ENCODE measurements around the gene SPDEF. TPM values are rescaled to one million over a fixed set of nuclear protein-coding genes. Genes with fewer than 3 reads are reported as not detected.

The SPDEF gene
- total and polyA plus RNA-seq, 2 of the 13 experiments (the other 11 are each of a cell fraction or from before 2014, with no cell fraction given): not detected

GRCh38 chr6:34528996-34529664, 27.0 kb downstream of the SPDEF start:
- no peak overlapping the region for H3K9ac ChIP-seq (ENCODE audit: insufficient read depth, low read depth, low read length)
- no peaks in the 10 kb centered on the region for H3K9me3 ChIP-seq (ENCODE audit: low read length)
- BruUV-seq (replicated peaks): no TSS peak
- H4K20me1 ChIP-seq (ENCODE audit: insufficient read depth, low read length): no peaks in the 10 kb centered on the region
- WGBS (ENCODE audit: low lambda C conversion rate): 25% methylated on average over 6 of the region's 8 CpGs
- DNase-seq (ENCODE audit: low spot score) (no peak), FAIRE-seq (no peak), ATAC-seq (no peak)
- no peak overlapping the region for H3K27ac ChIP-seq (ENCODE audit: extremely low read length, insufficient read depth, low read length)
- in situ Hi-C loops (cut with HindIII; ENCODE audit: extremely low pct_ligation_motif_present, low pct_unique_long_range_greater_than_20kb): loop anchor here (5.0 kb wide), 1 partner anchor 73 kb away; no protein-coding TSS in a partner anchor
- no peak overlapping the region for H3K4me3 ChIP-seq (replicated peaks in 1 of 3; ENCODE audit: insufficient read depth in 1 of 3, low read depth in 2 of 3, low read length in 3 of 3)
- H3K79me2 ChIP-seq (ENCODE audit: insufficient read depth, low read length): no peaks in the 10 kb centered on the region
- no peaks in the 10 kb centered on the region for H3K36me3 ChIP-seq (replicated peaks in 1 of 2; ENCODE audit: control insufficient read depth in 1 of 2, insufficient read depth in 2 of 2, low read length in 2 of 2)
- ChIA-PET POLR2A (no interaction called here), CTCF (ENCODE audit: low intra/inter-chr PET ratio, low total read pairs) (no interaction called here)
- TF ChIP-seq HNRNPL (IDR thresholded peaks at IDR 0.05; ENCODE audit: low read depth, low read length): 0 out of 2 replicates have a peak, but pooled peaks have one; percentile 15
- TF ChIP-seq HCFC1 (IDR thresholded peaks at IDR 0.05; ENCODE audit: low read depth, low read length): no peak
- H3K4me2 ChIP-seq (ENCODE audit: low read depth, low read length): no peak overlapping the region
- peaks cover 18 to 60% of the 10 kb centered on the region in 2 experiments for H3K27me3 ChIP-seq (ENCODE audit: control insufficient read depth in 1 of 2, insufficient read depth in 2 of 2, low read length in 2 of 2)
- H3K4me1 ChIP-seq (ENCODE audit: insufficient read depth, low read length): peaks cover 26% of the 10 kb centered on the region
- no peak overlapping the region for H2AFZ ChIP-seq (ENCODE audit: low read length)
- intact Hi-C loops (cut with micrococcal nuclease; ENCODE audit: unreplicated experiment): no loop called here

GRCh38 chr6:34527751-34528670, 28.1 kb downstream of the SPDEF start:
- Histone ChIP-seq H3K36me3 (replicated peaks in 1 of 2; ENCODE audit: control insufficient read depth in 1 of 2, insufficient read depth in 2 of 2, low read length in 2 of 2) (no peaks in the 10 kb centered on the region), H3K9me3 (ENCODE audit: low read length) (no peaks in the 10 kb centered on the region), H3K4me3 (replicated peaks in 1 of 3; ENCODE audit: insufficient read depth in 1 of 3, low read depth in 2 of 3, low read length in 3 of 3) (no peak overlapping the region), H3K4me2 (ENCODE audit: low read depth, low read length) (peak overlapping the region; percentile 96), H3K9ac (ENCODE audit: insufficient read depth, low read depth, low read length) (no peak overlapping the region), H2AFZ (ENCODE audit: low read length) (no peak overlapping the region), H3K27me3 (ENCODE audit: control insufficient read depth in 1 of 2, insufficient read depth in 2 of 2, low read length in 2 of 2) (peaks cover 12 to 60% of the 10 kb centered on the region in 2 experiments; a peak in 4 of 5 replicates), H4K20me1 (ENCODE audit: insufficient read depth, low read length) (no peaks in the 10 kb centered on the region), H3K27ac (ENCODE audit: extremely low read length, insufficient read depth, low read length) (no peak overlapping the region), H3K4me1 (ENCODE audit: insufficient read depth, low read length) (peaks cover 27% of the 10 kb centered on the region), H3K79me2 (ENCODE audit: insufficient read depth, low read length) (no peaks in the 10 kb centered on the region)
- no TSS peak for BruUV-seq (replicated peaks)
- in situ Hi-C loops (cut with HindIII; ENCODE audit: extremely low pct_ligation_motif_present, low pct_unique_long_range_greater_than_20kb): loop anchor here (5.0 kb wide), 1 partner anchor 74 kb away; no protein-coding TSS in a partner anchor
- WGBS (ENCODE audit: low lambda C conversion rate): 52% methylated on average over 12 of the region's 12 CpGs
- DNase-seq (ENCODE audit: low spot score): no peak
- FAIRE-seq: no peak
- no peak for ATAC-seq
- POLR2A ChIA-PET: no interaction called here
- intact Hi-C loops (cut with micrococcal nuclease; ENCODE audit: unreplicated experiment): loop anchor here (1.0 kb wide), 2 partner anchors 32 to 81 kb away; no protein-coding TSS in a partner anchor
- CTCF ChIA-PET (ENCODE audit: low intra/inter-chr PET ratio, low total read pairs): interaction anchor here (2.9 kb wide), 1 partner anchor 81 kb away, joined by 43 read pairs; no protein-coding TSS in a partner anchor
- TF ChIP-seq ZNF615 (CRISPR knock-in tag; IDR thresholded peaks at IDR 0.05; ENCODE audit: borderline replicate concordance): no peak
- TF ChIP-seq THAP8 (CRISPR knock-in tag; IDR thresholded peaks at IDR 0.05; ENCODE audit: borderline replicate concordance): peak; percentile 20; the same call in 1 of the 2 replicates
- no peak for TF ChIP-seq PAF1 (CRISPR knock-in tag; IDR thresholded peaks at IDR 0.05)
- TF ChIP-seq EZH2 (conservative IDR thresholded peaks at IDR 0.05; ENCODE audit: low read depth, low read length): no peak
- 0 out of 2 replicates have a peak, but pooled peaks have one; percentile 5 for TF ChIP-seq CTCF (CRISPR knock-in tag; IDR thresholded peaks at IDR 0.05)
- peak; percentile 7; the same call in 1 of the 2 replicates for TF ChIP-seq MTF2 (CRISPR knock-in tag; IDR thresholded peaks at IDR 0.05; ENCODE audit: borderline replicate concordance)
- TF ChIP-seq HNRNPK (IDR thresholded peaks at IDR 0.05; ENCODE audit: low read depth, low read length, poor library complexity, severe bottlenecking): no peak
- TF ChIP-seq ZBTB44 (CRISPR knock-in tag; IDR thresholded peaks at IDR 0.05): no peak

All from HepG2 (cell line).